HG02840 (cell line): ENCODE measurements around the gene EFHD2.
"Not testable (repeated sequence)": the region's sequence is repeated elsewhere in the genome, so short reads cannot be mapped to it uniquely, and the experiment has no call there.

Experiments used
- ATAC-seq: cut with Tn5 transposase; IDR thresholded peaks from one replicate; pipeline ENCODE4 v1.9.1; 2021; ENCODE audit warnings: mild to moderate bottlenecking, moderate library complexity, moderate number of reproducible peaks; ENCODE audit not compliant: unreplicated experiment, low FRiP score

The EFHD2 gene

GRCh38 chr1:15428815-15429435 is 19.2 kb downstream of the EFHD2 start:
- ATAC-seq, result no peak

GRCh38 chr1:15429701-15430149 is 20.0 kb downstream of the EFHD2 start:
- no peak for ATAC-seq

GRCh38 chr1:15430787-15431570 is 21.3 kb downstream of the EFHD2 start:
- ATAC-seq, result no peak

- no peak for ATAC-seq
Measured at GRCh38 chr1:15431571-15431948, 21.9 kb downstream of the EFHD2 start.

GRCh38 chr1:15432324-15432723 is 22.6 kb downstream of the EFHD2 start:
- ATAC-seq, result no peak

GRCh38 chr1:15433471-15433870 is 23.8 kb downstream of the EFHD2 start:
- ATAC-seq, result no peak

GRCh38 chr1:15434739-15435138 is 25.1 kb downstream of the EFHD2 start:
- not testable (repeated sequence) for ATAC-seq

GRCh38 chr1:15435239-15436077 is 25.8 kb downstream of the EFHD2 start:
- no peak for ATAC-seq

- no peak for ATAC-seq
Measured at GRCh38 chr1:15436881-15437442, 27.3 kb downstream of the EFHD2 start.

- no peak for ATAC-seq
Measured at GRCh38 chr1:15439325-15439724, 29.6 kb downstream of the EFHD2 start.

GRCh38 chr1:15440357-15440756 is 30.7 kb downstream of the EFHD2 start:
- no peak for ATAC-seq

- ATAC-seq, result no peak
Measured at GRCh38 chr1:15441247-15441646, 31.6 kb downstream of the EFHD2 start.

GRCh38 chr1:15442119-15442518 is 32.4 kb downstream of the EFHD2 start:
- ATAC-seq, result no peak

- no peak for ATAC-seq
Measured at GRCh38 chr1:15442759-15443158, 33.1 kb downstream of the EFHD2 start.

GRCh38 chr1:15443281-15443680 is 33.6 kb downstream of the EFHD2 start:
- ATAC-seq, result no peak

GRCh38 chr1:15444468-15445389 is 35.0 kb downstream of the EFHD2 start:
- no peak for ATAC-seq

- ATAC-seq, result no peak
Measured at GRCh38 chr1:15445390-15446122, 35.9 kb downstream of the EFHD2 start.

GRCh38 chr1:15446212-15446611 is 36.5 kb downstream of the EFHD2 start:
- ATAC-seq, result no peak

GRCh38 chr1:15448877-15449462 is 39.3 kb downstream of the EFHD2 start:
- ATAC-seq, result no peak
